IPS DF 6.9 (cell line): ENCODE data around the gene DPP3.

Experiments
- DNase-seq: peaks from one replicate; pipeline ENCODE4 v3.0.0-alpha.2; 2013; ENCODE audit warnings: low read depth, low spot score
- H3K27ac ChIP-seq: one replicate; pipeline ENCODE4 v1.5.1; 2013; ENCODE audit warnings: low read length, control low read depth
- H3K27me3 ChIP-seq: 2 replicates; pipeline ENCODE4 v1.6.1; 2013; ENCODE audit warnings: mild to moderate bottlenecking, low read length; ENCODE audit not compliant: control insufficient read depth, insufficient read depth
- H3K36me3 ChIP-seq: 2 replicates; pipeline ENCODE4 v1.6.1; 2013; ENCODE audit warnings: low read length; ENCODE audit not compliant: control insufficient read depth, insufficient read depth
- H3K4me1 ChIP-seq: 2 replicates; pipeline ENCODE4 v1.6.1; 2013; ENCODE audit warnings: low read length; ENCODE audit not compliant: control insufficient read depth, insufficient read depth
- H3K4me3 ChIP-seq: 2 replicates; pipeline ENCODE4 v1.5.1; 2013; ENCODE audit warnings: mild to moderate bottlenecking, low read length
- H3K9me3 ChIP-seq: 2 replicates; pipeline ENCODE4 v1.6.1; 2013; ENCODE audit warnings: low read length, inconsistent platforms; ENCODE audit not compliant: control insufficient read depth, insufficient read depth
- WGBS: extraction: QIAGEN DNeasy Blood & Tissue Kit; methylation state at CpG from one replicate; pipeline ENCODE4 v1.1.7; 2013; ENCODE audit warnings: mixed read lengths, missing lambda C conversion rate; ENCODE audit not compliant: insufficient read length, insufficient coverage; 5-methylcytosine and 5-hydroxymethylcytosine counted together

The DPP3 gene

DNA sequence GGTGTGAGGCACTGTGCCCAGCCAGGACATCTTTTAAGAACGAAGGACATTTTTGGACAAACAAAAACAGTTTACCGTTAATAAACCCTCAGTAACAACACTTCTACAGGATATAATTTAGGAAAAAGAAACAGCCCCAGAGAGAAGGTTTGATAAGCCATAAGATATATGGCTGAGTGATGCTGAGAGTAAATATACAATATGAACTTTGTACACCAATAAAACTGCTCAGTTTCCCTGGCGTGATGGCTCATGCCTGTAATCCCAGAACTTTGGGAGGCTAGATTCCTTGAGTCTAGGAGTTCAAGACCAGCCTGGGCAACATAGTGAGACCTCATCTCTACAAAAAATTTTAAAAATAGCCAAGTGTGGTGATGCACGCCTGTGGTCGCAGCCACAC is 18.3 kb downstream of the DPP3 start:
- H3K4me3 ChIP-seq, result no peak overlapping the region
- no peaks in the 10 kb centered on the region for H3K27me3 ChIP-seq
- no peak overlapping the region for H3K27ac ChIP-seq
- no CpG with 5 or more reads among the region's 5 CpGs for WGBS
- no peak for DNase-seq
- peaks cover 13% of the 10 kb centered on the region for H3K36me3 ChIP-seq
- no peaks in the 10 kb centered on the region for H3K4me1 ChIP-seq
- no peaks in the 10 kb centered on the region for H3K9me3 ChIP-seq

- no CpG with 5 or more reads among the region's 1 CpG for WGBS
- DNase-seq, result no peak
- no peaks in the 10 kb centered on the region for H3K4me1 ChIP-seq
- no peaks in the 10 kb centered on the region for H3K27me3 ChIP-seq
- no peaks in the 10 kb centered on the region for H3K9me3 ChIP-seq
- no peaks in the 10 kb centered on the region for H3K36me3 ChIP-seq
- H3K4me3 ChIP-seq, result no peak overlapping the region
- H3K27ac ChIP-seq, result no peak overlapping the region
Measured at GRCh38 chr11:66505276-66505816, 25.1 kb downstream of the DPP3 start.

DNA sequence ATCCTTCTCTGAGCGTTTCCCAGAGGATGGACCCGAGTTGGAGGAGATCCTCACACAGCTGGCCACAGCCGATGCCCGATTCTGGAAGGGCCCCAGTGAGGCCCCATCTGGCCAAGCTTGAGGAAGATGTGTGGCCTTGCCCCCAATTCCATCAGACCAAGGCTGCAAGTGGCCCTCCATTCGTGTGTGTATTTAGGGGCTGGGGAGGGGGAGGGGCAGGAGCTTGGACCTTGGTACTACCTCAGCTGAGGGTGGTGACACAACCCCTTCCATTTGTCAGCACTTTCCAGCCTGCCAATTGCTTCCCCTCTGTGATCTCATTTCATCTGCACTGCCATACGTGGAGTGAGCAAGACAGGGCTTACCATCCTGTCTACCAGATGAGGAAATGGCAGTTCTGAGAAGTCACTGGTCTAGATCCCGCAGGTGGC is 28.9 kb downstream of the DPP3 start:
- DNase-seq, result no peak
- WGBS, result no CpG with 5 or more reads among the region's 7 CpGs
- Histone ChIP-seq H3K9me3 (no peaks in the 10 kb centered on the region), H3K4me3 (no peak overlapping the region), H3K4me1 (no peaks in the 10 kb centered on the region), H3K27me3 (no peaks in the 10 kb centered on the region), H3K27ac (no peak overlapping the region), H3K36me3 (no peaks in the 10 kb centered on the region; the same call in 1 of the 2 replicates)

DNA sequence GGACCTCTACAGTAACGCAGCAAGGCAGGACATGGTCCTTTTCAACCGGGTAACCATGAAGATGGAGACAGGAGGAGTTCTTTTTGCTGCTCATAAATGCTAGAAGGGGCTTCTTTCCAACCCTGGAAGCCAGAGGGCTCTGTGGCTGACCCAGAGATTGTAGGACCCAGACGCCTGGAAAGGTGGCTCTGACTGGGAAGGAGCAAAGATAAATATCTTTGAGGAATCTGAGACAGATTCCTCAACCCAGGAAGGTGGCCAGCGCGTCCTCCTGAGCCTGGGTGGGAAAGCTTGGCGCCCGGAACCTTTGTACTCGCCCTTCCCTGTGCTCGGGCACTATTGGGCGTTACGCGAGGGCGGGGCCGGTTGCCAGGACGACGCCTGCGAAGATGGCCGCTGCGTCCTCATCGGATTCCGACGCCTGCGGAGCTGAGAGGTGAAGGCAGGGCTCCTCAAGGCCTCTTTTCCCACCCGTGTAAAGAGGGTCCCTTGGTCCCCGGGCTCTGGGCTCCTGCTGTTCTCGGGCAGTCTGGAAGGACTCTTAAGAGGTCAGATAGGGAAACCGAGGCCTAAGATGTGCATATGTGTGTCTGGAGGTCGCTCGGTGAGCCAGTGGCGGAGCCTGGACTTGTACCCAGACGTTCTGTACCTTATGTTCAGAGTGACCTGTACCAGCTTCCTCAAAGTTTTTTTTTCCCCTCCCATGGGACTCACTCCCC is 30.2 kb downstream of the DPP3 start, which contains the start of gene BBS1:
BBS1 (plus strand) TSS at position 365 of the 719 bp plus-strand sequence; CDS start at position 390, 25 bp downstream.
- no peak within 1 kb of the TSS for H3K27ac ChIP-seq
- WGBS, result no CpG with 5 or more reads among the region's 31 CpGs

DNA sequence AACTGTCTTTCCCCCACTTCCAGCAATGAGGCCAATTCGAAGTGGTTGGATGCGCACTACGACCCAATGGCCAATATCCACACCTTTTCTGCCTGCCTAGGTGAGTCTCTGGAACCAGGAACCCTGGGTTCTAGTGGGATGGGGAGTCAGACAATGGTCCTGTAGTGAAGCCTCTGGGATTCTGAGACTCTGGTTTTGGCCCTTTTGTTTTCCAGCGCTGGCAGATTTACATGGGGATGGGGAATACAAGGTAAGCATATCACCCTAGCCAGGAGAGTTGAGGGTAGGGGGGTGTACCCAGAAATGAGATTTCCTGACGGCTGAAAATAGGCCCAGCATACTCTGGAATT is 30.7 kb downstream of the DPP3 start:
- H3K27me3 ChIP-seq, result no peaks in the 10 kb centered on the region
- H3K4me1 ChIP-seq, result no peaks in the 10 kb centered on the region
- no CpG with 5 or more reads among the region's 5 CpGs for WGBS
- no peak overlapping the region for H3K27ac ChIP-seq
- no peaks in the 10 kb centered on the region for H3K9me3 ChIP-seq
- peak overlapping the region; percentile 73; the same call in 1 of the 2 replicates for H3K4me3 ChIP-seq
- no peak for DNase-seq
- H3K36me3 ChIP-seq, result no peaks in the 10 kb centered on the region; the same call in 1 of the 2 replicates

More for the DNA sequence above, 30.2 kb downstream of the DPP3 start, which contains the start of gene BBS1:
- no peaks in the 10 kb centered on the region for H3K4me1 ChIP-seq
- peak within 1 kb of the TSS; percentile 73 for H3K4me3 ChIP-seq
- DNase-seq, result peak; percentile 48
- H3K27me3 ChIP-seq, result no peaks in the 10 kb centered on the region
- no peaks in the 10 kb centered on the region; the same call in 1 of the 2 replicates for H3K36me3 ChIP-seq
- no peaks in the 10 kb centered on the region for H3K9me3 ChIP-seq

GRCh38 chr11:66523611-66524010 is 43.4 kb downstream of the DPP3 start:
- DNase-seq, result no peak
- no peaks in the 10 kb centered on the region for H3K4me1 ChIP-seq
- WGBS, result no CpG with 5 or more reads among the region's 11 CpGs
- no peak overlapping the region for H3K27ac ChIP-seq
- H3K27me3 ChIP-seq, result no peaks in the 10 kb centered on the region
- no peak overlapping the region for H3K4me3 ChIP-seq
- peaks cover 7% of the 10 kb centered on the region; the same call in 1 of the 2 replicates for H3K36me3 ChIP-seq
- H3K9me3 ChIP-seq, result no peaks in the 10 kb centered on the region

GRCh38 chr11:66524304-66525040 is 44.2 kb downstream of the DPP3 start:
- no peaks in the 10 kb centered on the region for H3K9me3 ChIP-seq
- no peaks in the 10 kb centered on the region for H3K4me1 ChIP-seq
- no CpG with 5 or more reads among the region's 10 CpGs for WGBS
- H3K27ac ChIP-seq, result no peak overlapping the region
- H3K27me3 ChIP-seq, result no peaks in the 10 kb centered on the region
- H3K36me3 ChIP-seq, result peaks cover 7% of the 10 kb centered on the region; the same call in 1 of the 2 replicates
- H3K4me3 ChIP-seq, result no peak overlapping the region
- DNase-seq, result no peak

DNA sequence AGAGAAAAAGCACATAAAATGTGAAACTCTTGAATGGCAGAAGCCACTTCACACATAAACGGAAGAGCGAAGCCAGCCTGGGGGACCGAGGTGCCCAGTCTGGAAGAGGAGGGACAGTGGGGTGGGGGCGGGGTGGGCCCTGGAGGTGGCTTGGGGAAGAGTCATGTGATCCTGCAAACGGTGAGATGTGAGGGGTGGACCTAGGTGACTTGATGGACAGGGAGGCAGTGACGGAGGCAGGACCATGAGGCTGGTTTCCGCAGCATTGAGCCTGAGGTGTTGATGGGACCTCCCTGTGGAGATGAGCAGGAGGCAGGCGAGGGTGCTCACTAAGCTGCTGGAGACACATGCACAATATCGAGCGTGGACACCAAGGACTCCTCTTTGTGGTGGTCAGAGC is 48.8 kb downstream of the DPP3 start:
- no peak for DNase-seq
- no peak overlapping the region for H3K4me3 ChIP-seq
- WGBS, result no CpG with 5 or more reads among the region's 10 CpGs
- H3K27me3 ChIP-seq, result no peaks in the 10 kb centered on the region
- H3K4me1 ChIP-seq, result no peaks in the 10 kb centered on the region
- H3K9me3 ChIP-seq, result no peaks in the 10 kb centered on the region
- peaks cover 3% of the 10 kb centered on the region; the same call in 1 of the 2 replicates for H3K36me3 ChIP-seq
- no peak overlapping the region for H3K27ac ChIP-seq

DNA sequence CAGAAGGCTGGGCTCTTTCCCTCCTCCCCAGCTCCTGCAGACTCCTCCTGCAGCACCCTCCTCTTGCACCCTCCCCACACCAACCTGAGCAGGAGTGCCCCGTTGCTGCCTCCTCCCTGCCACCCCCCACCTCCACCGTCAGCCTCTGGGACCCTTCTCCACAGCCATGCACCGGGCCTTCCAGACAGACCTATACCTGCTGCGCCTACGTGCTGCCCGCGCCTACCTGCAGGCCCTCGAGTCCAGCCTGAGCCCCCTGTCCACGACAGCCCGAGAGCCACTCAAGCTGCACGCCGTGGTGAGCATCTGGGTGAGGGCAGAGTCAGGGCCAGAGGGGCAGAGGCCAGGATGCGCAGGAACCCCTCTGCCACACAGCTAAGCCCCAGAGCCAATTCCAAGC is 49.4 kb downstream of the DPP3 start:
- H3K9me3 ChIP-seq, result no peaks in the 10 kb centered on the region
- H3K4me1 ChIP-seq, result no peaks in the 10 kb centered on the region
- no peak overlapping the region for H3K4me3 ChIP-seq
- no peak overlapping the region for H3K27ac ChIP-seq
- WGBS, result no CpG with 5 or more reads among the region's 13 CpGs
- DNase-seq, result no peak
- H3K27me3 ChIP-seq, result no peaks in the 10 kb centered on the region
- H3K36me3 ChIP-seq, result peaks cover 3% of the 10 kb centered on the region; the same call in 1 of the 2 replicates

DNA sequence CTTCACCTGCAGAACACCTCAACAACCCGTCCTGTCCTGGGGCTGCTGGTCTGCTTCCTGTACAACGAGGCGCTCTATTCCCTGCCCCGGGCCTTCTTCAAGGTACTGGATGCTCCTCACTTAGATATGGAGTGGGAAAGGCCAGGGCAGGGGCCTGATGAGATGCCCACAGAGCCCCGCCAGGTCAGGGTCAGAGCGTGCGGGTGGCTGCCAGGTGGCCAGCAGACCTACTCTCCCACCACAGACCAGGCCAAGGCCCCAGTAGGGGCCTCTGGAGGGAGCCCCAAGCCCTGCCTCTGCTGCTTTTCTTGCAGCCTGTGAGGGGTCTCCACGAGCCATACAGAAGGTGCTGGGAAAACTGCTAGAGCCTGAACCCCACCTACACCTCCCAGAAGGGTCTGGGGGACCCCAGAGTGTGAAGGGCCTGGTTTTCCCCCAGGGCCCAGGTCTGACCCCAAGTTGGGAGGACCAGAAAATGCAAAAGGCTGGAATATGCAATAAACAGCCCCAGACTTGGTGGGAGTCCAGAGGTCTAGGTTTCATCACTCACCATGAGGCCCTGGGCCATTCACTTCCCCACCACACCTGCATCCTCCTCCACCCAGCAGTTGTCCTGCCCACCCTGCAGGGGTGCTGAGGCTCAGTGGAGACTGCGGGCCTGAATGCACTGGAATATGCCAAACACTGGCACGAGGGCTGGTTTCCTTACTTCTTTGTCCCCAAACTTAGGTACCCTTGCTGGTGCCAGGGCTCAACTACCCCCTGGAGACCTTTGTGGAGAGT is 50.9 kb downstream of the DPP3 start:
- Histone ChIP-seq H3K4me1 (no peaks in the 10 kb centered on the region), H3K27me3 (no peaks in the 10 kb centered on the region), H3K27ac (no peak overlapping the region), H3K36me3 (peaks cover 3% of the 10 kb centered on the region; the same call in 1 of the 2 replicates), H3K9me3 (no peaks in the 10 kb centered on the region), H3K4me3 (no peak overlapping the region)
- no CpG with 5 or more reads among the region's 10 CpGs for WGBS
- no peak for DNase-seq
